ENCODE data around the gene PRICKLE2. TPM values are rescaled to one million over a fixed set of nuclear protein-coding genes. Genes with fewer than 3 reads are reported as not detected.

Gene PRICKLE2
- total RNA-seq, 1 experiment from 2014 or later, result 4.2 TPM

GRCh38 chr3:64264501-64265109 lies 39.3 kb upstream of the PRICKLE2 start:
- TF ChIP-seq CTCF (IDR thresholded peaks at IDR 0.05; ENCODE audit: insufficient read depth in 1 of 2, low read depth in 1 of 2, low read length in 1 of 2, severe bottlenecking in 1 of 2, unreplicated experiment in 1 of 2), result no peak
- Mint-ChIP-seq H3K27me3 (ENCODE audit: insufficient read depth, unreplicated experiment) (no peaks in the 10 kb centered on the region), H3K4me1 (ENCODE audit: low read depth, unreplicated experiment) (peaks cover 18% of the 10 kb centered on the region), H3K9me3 (ENCODE audit: unreplicated experiment) (no peaks in the 10 kb centered on the region), H3K36me3 (ENCODE audit: insufficient read depth, unreplicated experiment) (no peaks in the 10 kb centered on the region), H3K4me3 (ENCODE audit: unreplicated experiment) (no peak overlapping the region), H3K27ac (ENCODE audit: unreplicated experiment) (no peak overlapping the region)
- Histone ChIP-seq H3K27me3 (replicated peaks; ENCODE audit: control insufficient read depth, insufficient read depth, low read length) (no peaks in the 10 kb centered on the region), H3K9me3 (no peaks in the 10 kb centered on the region), H3K4me1 (peaks cover 27% of the 10 kb centered on the region), H3K4me3 (ENCODE audit: low read depth, low read length) (no peak overlapping the region), H3K36me3 (ENCODE audit: control insufficient read depth, insufficient read depth, low read length) (no peaks in the 10 kb centered on the region)
- ChIA-PET POLR2A (no interaction called here), CTCF (interaction anchor here (0.5 kb wide), 1 partner anchor 26 kb away, joined by 3 read pairs; no protein-coding TSS in a partner anchor)
- DNase-seq, result no peak
- intact Hi-C loops (cut with micrococcal nuclease; ENCODE audit: unreplicated experiment), result no loop called here
- BruUV-seq (replicated peaks), result no TSS peak

DNA sequence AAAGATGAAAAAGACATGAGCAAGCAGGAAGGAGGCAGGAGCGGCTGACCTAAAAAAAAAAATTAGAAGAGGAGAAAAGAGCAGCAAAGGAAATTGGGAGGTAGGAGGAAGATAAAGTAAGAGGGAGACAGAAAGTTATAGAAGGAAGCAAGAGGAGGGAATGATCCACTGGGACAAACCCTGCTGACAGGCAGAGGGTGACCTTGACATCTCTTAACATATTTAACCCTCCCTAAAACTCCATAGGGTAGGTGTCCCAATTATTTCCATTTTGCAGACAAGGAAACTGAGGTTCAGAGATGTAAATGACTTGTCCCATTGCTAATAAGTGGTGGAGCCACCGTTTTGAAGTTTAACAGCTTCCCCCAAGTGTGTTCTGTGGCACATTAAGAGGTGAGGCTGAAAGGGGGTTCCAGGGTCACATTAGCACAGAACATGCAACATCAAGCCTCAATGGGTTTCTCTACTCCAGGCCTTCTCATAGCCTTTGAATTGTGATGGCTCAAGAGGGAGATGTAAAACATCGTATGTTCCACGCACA lies 37.4 kb upstream of the PRICKLE2 start:
- TF ChIP-seq CTCF (IDR thresholded peaks at IDR 0.05; ENCODE audit: insufficient read depth in 1 of 2, low read depth in 1 of 2, low read length in 1 of 2, severe bottlenecking in 1 of 2, unreplicated experiment in 1 of 2), result no peak
- H3K36me3 ChIP-seq (ENCODE audit: control insufficient read depth, insufficient read depth, low read length), result no peaks in the 10 kb centered on the region
- no peak overlapping the region for H3K4me3 ChIP-seq (ENCODE audit: low read depth, low read length)
- Mint-ChIP-seq H3K4me1 (ENCODE audit: low read depth, unreplicated experiment) (peaks cover 11% of the 10 kb centered on the region), H3K36me3 (ENCODE audit: insufficient read depth, unreplicated experiment) (no peaks in the 10 kb centered on the region), H3K27ac (ENCODE audit: unreplicated experiment) (no peak overlapping the region), H3K9me3 (ENCODE audit: unreplicated experiment) (no peaks in the 10 kb centered on the region), H3K4me3 (ENCODE audit: unreplicated experiment) (no peak overlapping the region), H3K27me3 (ENCODE audit: insufficient read depth, unreplicated experiment) (no peaks in the 10 kb centered on the region)
- H3K9me3 ChIP-seq, result no peaks in the 10 kb centered on the region
- POLR2A ChIA-PET, result no interaction called here
- H3K27me3 ChIP-seq (replicated peaks; ENCODE audit: control insufficient read depth, insufficient read depth, low read length), result no peaks in the 10 kb centered on the region
- intact Hi-C loops (cut with micrococcal nuclease; ENCODE audit: unreplicated experiment), result no loop called here
- CTCF ChIA-PET, result no interaction called here
- no TSS peak for BruUV-seq (replicated peaks)
- no peak for DNase-seq
- H3K4me1 ChIP-seq, result peaks cover 19% of the 10 kb centered on the region

DNA sequence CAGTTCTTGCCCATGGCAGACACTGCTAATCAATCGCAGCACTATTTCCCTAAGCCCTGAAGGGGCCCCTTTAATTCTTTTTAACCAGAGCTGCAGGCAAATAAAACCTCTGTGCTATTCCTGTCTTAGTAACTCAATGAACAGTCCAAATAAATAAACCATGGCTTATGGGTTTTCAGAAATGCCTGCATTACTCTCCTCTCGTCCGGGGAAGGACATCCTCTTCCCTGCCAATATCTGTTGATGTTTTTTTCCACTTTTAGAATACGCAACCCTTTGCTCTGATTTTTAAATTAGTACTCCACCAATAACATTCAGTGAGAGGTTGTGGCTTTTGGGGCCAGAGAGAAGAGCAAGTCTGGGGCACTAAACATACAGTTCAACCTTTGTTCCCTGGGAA lies 35.2 kb upstream of the PRICKLE2 start:
- intact Hi-C loops (cut with micrococcal nuclease; ENCODE audit: unreplicated experiment), result no loop called here
- CTCF ChIA-PET, result no interaction called here
- H3K4me1 Mint-ChIP-seq (ENCODE audit: low read depth, unreplicated experiment), result peaks cover 6% of the 10 kb centered on the region

More for the DNA sequence above, 35.2 kb upstream of the PRICKLE2 start:
- H3K27me3 ChIP-seq (replicated peaks; ENCODE audit: control insufficient read depth, insufficient read depth, low read length), result no peaks in the 10 kb centered on the region
- H3K4me1 ChIP-seq, result peaks cover 16% of the 10 kb centered on the region
- TF ChIP-seq CTCF (IDR thresholded peaks at IDR 0.05; ENCODE audit: insufficient read depth in 1 of 2, low read depth in 1 of 2, low read length in 1 of 2, severe bottlenecking in 1 of 2, unreplicated experiment in 1 of 2), result no peak
- POLR2A ChIA-PET, result no interaction called here
- Mint-ChIP-seq H3K27me3 (ENCODE audit: insufficient read depth, unreplicated experiment) (no peaks in the 10 kb centered on the region), H3K4me3 (ENCODE audit: unreplicated experiment) (no peak overlapping the region), H3K27ac (ENCODE audit: unreplicated experiment) (no peak overlapping the region), H3K9me3 (ENCODE audit: unreplicated experiment) (no peaks in the 10 kb centered on the region), H3K36me3 (ENCODE audit: insufficient read depth, unreplicated experiment) (no peaks in the 10 kb centered on the region)
- BruUV-seq (replicated peaks), result no TSS peak
- no peak for DNase-seq
- H3K9me3 ChIP-seq, result no peaks in the 10 kb centered on the region
- H3K4me3 ChIP-seq (ENCODE audit: low read depth, low read length), result no peak overlapping the region
- H3K36me3 ChIP-seq (ENCODE audit: control insufficient read depth, insufficient read depth, low read length), result no peaks in the 10 kb centered on the region
